Liver (tissue), 9 donors: Measurements from ENCODE around the gene TRAPPC10. TPM values are rescaled to one million over a fixed set of nuclear protein-coding genes. Genes with fewer than 3 reads are reported as not detected.

ENCODE experiments used
- DNase-seq: peaks from one replicate; pipeline ENCODE4 v3.0.0-alpha.2; 2017; ENCODE audit warnings: low spot score
- H3K27ac ChIP-seq, 2 donors: one replicate each; pipeline ENCODE4 v1.7.0; 2013; ENCODE audit warnings: inconsistent platforms in 2 of 2, low read length in 2 of 2, control low read depth in 1 of 2, low read depth in 1 of 2, mild to moderate bottlenecking in 1 of 2
- H3K27me3 ChIP-seq, 4 donors: one replicate each; pipeline versions ENCODE4 v1.6.1 to v1.7.0; 2013; ENCODE audit warnings: low read length in 3 of 4, inconsistent platforms in 1 of 4, mild to moderate bottlenecking in 1 of 4, moderate library complexity in 1 of 4; ENCODE audit not compliant: control insufficient read depth in 4 of 4, insufficient read depth in 4 of 4
- H3K36me3 ChIP-seq, 4 donors: one replicate each; pipeline versions ENCODE4 v1.6.1 to v1.7.0; 2013; ENCODE audit warnings: low read length in 3 of 4, mild to moderate bottlenecking in 3 of 4, low read depth in 1 of 4, moderate library complexity in 1 of 4; ENCODE audit not compliant: control insufficient read depth in 4 of 4, insufficient read depth in 3 of 4
- H3K4me1 ChIP-seq, 4 donors: one replicate each; pipeline versions ENCODE4 v1.6.1 to v1.7.0; 2013; ENCODE audit warnings: low read length in 3 of 4, mild to moderate bottlenecking in 3 of 4, moderate library complexity in 1 of 4; ENCODE audit not compliant: control insufficient read depth in 4 of 4, insufficient read depth in 4 of 4
- H3K4me3 ChIP-seq, 3 donors: one replicate each; pipeline versions ENCODE4 v1.6.1 to v1.7.0; 2013; ENCODE audit warnings: low read length in 3 of 3, control low read depth in 1 of 3, low read depth in 1 of 3, mild to moderate bottlenecking in 1 of 3
- H3K9ac ChIP-seq, 2 donors: one replicate each; pipeline ENCODE4 v1.7.0; 2013; ENCODE audit warnings: low read length in 2 of 2, mild to moderate bottlenecking in 2 of 2, moderate library complexity in 2 of 2, control low read depth in 1 of 2, low read depth in 1 of 2
- H3K9me3 ChIP-seq, 4 donors: one replicate each; pipeline versions ENCODE4 v1.6.1 to v1.7.0; 2013; ENCODE audit warnings: low read length in 3 of 4; ENCODE audit not compliant: control insufficient read depth in 4 of 4
- ATF3 ChIP-seq: IDR thresholded peaks from 2 replicates; pipeline ENCODE4 v1.6.1; 2016; ENCODE audit warnings: antibody characterized with exemption
- FOXA1 ChIP-seq: IDR thresholded peaks from 2 replicates; pipeline ENCODE4 v1.6.1; 2016; ENCODE audit warnings: antibody characterized with exemption
- FOXA2 ChIP-seq: IDR thresholded peaks from 2 replicates; pipeline ENCODE4 v1.6.1; 2016; ENCODE audit warnings: antibody characterized with exemption
- GABPA ChIP-seq, 2 donors: IDR thresholded peaks in 1 of 2; conservative IDR thresholded peaks in 1 of 2; 2 replicates each; pipeline ENCODE4 v1.6.1; 2016; ENCODE audit warnings: antibody characterized with exemption in 2 of 2, mild to moderate bottlenecking in 1 of 2, moderate library complexity in 1 of 2
- HNF4A ChIP-seq, 2 donors: conservative IDR thresholded peaks; 2 replicates each; pipeline ENCODE4 v1.6.1; 2016; ENCODE audit warnings: antibody characterized with exemption in 2 of 2, mild to moderate bottlenecking in 2 of 2
- HNF4G ChIP-seq: IDR thresholded peaks from 2 replicates; pipeline ENCODE4 v1.6.1; 2016; ENCODE audit warnings: antibody characterized with exemption
- JUND ChIP-seq, 2 donors: IDR thresholded peaks; 2 replicates each; pipeline ENCODE4 v1.6.1; 2016; ENCODE audit warnings: antibody characterized with exemption in 2 of 2
- NR2F2 ChIP-seq: IDR thresholded peaks from 2 replicates; pipeline ENCODE4 v1.6.1; 2016; ENCODE audit warnings: antibody characterized with exemption
- RAD21 ChIP-seq, 2 donors: IDR thresholded peaks; 2 replicates each; pipeline ENCODE4 v1.6.1; 2016; ENCODE audit warnings: antibody characterized with exemption in 2 of 2, mild to moderate bottlenecking in 2 of 2
- RXRA ChIP-seq, 2 donors: IDR thresholded peaks; 2 replicates each; pipeline ENCODE4 v1.6.1; 2017 to 2018; ENCODE audit warnings: antibody characterized with exemption in 2 of 2, mild to moderate bottlenecking in 1 of 2
- SP1 ChIP-seq: IDR thresholded peaks from 2 replicates; pipeline ENCODE4 v1.6.1; 2018; ENCODE audit warnings: antibody characterized with exemption, mild to moderate bottlenecking
- TAF1 ChIP-seq: conservative IDR thresholded peaks from 2 replicates; pipeline ENCODE4 v1.6.1; 2016; ENCODE audit warnings: antibody characterized with exemption, mild to moderate bottlenecking
- YY1 ChIP-seq: IDR thresholded peaks from 2 replicates; pipeline ENCODE4 v1.6.1; 2016; ENCODE audit warnings: antibody characterized with exemption, mild to moderate bottlenecking
- ZBTB33 ChIP-seq: IDR thresholded peaks from 2 replicates; pipeline ENCODE4 v1.6.1; 2016; ENCODE audit warnings: antibody characterized with exemption
- WGBS: extraction: QIAGEN DNeasy Blood & Tissue Kit; methylation state at CpG from one replicate; pipeline ENCODE4 v1.1.7; 2013; 5-methylcytosine and 5-hydroxymethylcytosine counted together
- polyA plus RNA-seq, 2 donors: library from polyadenylated mRNA; stranded (reverse) in 1 of 2; unstranded in 1 of 2; fragments of 200-250 nt in 1 of 2; fragments of >200 nt in 1 of 2; fragmentation: Nextera tagmentation in 1 of 2; extraction: Ambion mirVana in 1 of 2; gene quantifications; one replicate each; pipeline versions ENCODE4 v1.2.1 to v1.2.3, GENCODE V29; 2013 to 2015
- total RNA-seq, 2 donors: library from RNA; depleted of rRNA; stranded (reverse); fragments of >200 nt; gene quantifications; one replicate each; pipeline ENCODE4 v1.2.3, GENCODE V29; 2014
- TF ChIP-seq, protein P1 (sequence below): IDR thresholded peaks from 2 replicates; pipeline ENCODE4 v1.6.1; 2016; ENCODE audit warnings: antibody characterized with exemption
- TF ChIP-seq, protein P2 (sequence below): fragments of 150-350 bp; IDR thresholded peaks from 2 replicates; pipeline ENCODE4 v1.5.1; 2017; ENCODE audit warnings: improper control_type of control experiment, low read depth, low read length; ENCODE audit not compliant: missing input control
- TF ChIP-seq, protein P3 (sequence below): IDR thresholded peaks from 2 replicates; pipeline ENCODE4 v1.6.1; 2016; ENCODE audit warnings: antibody characterized with exemption, mild to moderate bottlenecking
- donor health status: healthy.
- donor health status: healthy.
- donor health status: healthy.
- donor health status: healthy.
- donor health status: healthy.

Gene TRAPPC10
- total and polyA plus RNA-seq, 4 donors, result 4.9 to 24.9 (median 11.9) TPM

DNA sequence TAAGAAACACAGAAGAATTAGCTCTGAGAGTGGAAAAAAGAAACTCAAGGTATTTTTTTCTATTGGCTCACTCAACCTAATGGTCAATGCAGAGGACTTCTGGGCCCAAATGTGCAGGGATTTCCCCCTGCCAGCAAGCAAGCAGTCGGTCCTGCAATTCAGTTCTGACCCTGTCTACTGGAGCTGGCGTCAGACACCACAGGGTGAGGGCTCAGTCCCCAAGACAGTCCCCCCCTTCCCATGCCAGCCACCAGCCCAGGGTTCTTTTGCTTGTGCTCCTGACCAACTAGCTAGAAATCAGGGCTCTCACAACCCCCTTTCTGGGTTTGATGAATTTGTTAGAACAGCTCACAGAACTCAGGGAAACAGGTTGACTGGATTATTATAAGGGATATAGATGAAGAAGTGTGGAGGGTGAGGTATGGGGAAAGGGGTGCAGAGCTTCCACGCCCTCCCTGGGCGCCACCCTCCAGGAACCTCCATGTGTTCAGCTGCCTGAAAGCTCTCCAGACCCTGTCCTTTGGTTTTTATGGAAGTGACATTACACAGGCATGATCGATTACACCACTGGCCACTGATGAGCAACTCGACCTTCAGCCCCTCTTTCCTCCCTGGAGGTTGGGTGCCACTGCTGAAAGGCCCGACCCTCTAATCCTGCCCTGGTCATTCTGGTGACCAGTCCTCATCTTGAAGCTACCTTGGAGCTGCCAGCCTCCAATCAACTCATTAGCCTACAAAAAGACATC is 72.6 kb downstream of the TRAPPC10 start:
- TF ChIP-seq SP1, result no peak
- no peak for TF ChIP-seq HNF4A (conservative IDR thresholded peaks at IDR 0.05)
- TF ChIP-seq, protein P1, sequence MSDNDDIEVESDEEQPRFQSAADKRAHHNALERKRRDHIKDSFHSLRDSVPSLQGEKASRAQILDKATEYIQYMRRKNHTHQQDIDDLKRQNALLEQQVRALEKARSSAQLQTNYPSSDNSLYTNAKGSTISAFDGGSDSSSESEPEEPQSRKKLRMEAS, result no peak
- TF ChIP-seq, protein P2, sequence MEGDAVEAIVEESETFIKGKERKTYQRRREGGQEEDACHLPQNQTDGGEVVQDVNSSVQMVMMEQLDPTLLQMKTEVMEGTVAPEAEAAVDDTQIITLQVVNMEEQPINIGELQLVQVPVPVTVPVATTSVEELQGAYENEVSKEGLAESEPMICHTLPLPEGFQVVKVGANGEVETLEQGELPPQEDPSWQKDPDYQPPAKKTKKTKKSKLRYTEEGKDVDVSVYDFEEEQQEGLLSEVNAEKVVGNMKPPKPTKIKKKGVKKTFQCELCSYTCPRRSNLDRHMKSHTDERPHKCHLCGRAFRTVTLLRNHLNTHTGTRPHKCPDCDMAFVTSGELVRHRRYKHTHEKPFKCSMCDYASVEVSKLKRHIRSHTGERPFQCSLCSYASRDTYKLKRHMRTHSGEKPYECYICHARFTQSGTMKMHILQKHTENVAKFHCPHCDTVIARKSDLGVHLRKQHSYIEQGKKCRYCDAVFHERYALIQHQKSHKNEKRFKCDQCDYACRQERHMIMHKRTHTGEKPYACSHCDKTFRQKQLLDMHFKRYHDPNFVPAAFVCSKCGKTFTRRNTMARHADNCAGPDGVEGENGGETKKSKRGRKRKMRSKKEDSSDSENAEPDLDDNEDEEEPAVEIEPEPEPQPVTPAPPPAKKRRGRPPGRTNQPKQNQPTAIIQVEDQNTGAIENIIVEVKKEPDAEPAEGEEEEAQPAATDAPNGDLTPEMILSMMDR, result no peak
- TF ChIP-seq RXRA (IDR thresholded peaks at IDR 0.05), result no peak
- no peak for TF ChIP-seq YY1
- TF ChIP-seq TAF1, result no peak
- TF ChIP-seq ZBTB33, result no peak
- TF ChIP-seq GABPA (IDR thresholded peaks at IDR 0.05 in 1 of 2, conservative IDR thresholded peaks at IDR 0.05 in 1 of 2), result no peak
- TF ChIP-seq HNF4G, result no peak
- no peaks in the 10 kb centered on the region for H3K9me3 ChIP-seq
- H3K9ac ChIP-seq, result peak overlapping the region in 1 of 2 donors; percentile 39
- H3K27ac ChIP-seq, result peak overlapping the region; percentile 34 to 56
- H3K36me3 ChIP-seq, result peaks cover 10 to 39% (median 27%) of the 10 kb centered on the region in 4 donors
- no peak overlapping the region for H3K4me3 ChIP-seq
- no peaks in the 10 kb centered on the region for H3K27me3 ChIP-seq
- 80% methylated on average over 7 of the region's 7 CpGs for WGBS
- DNase-seq, result no peak
- H3K4me1 ChIP-seq, result peaks cover 1 to 28% (median 9%) of the 10 kb centered on the region in 4 donors

DNA sequence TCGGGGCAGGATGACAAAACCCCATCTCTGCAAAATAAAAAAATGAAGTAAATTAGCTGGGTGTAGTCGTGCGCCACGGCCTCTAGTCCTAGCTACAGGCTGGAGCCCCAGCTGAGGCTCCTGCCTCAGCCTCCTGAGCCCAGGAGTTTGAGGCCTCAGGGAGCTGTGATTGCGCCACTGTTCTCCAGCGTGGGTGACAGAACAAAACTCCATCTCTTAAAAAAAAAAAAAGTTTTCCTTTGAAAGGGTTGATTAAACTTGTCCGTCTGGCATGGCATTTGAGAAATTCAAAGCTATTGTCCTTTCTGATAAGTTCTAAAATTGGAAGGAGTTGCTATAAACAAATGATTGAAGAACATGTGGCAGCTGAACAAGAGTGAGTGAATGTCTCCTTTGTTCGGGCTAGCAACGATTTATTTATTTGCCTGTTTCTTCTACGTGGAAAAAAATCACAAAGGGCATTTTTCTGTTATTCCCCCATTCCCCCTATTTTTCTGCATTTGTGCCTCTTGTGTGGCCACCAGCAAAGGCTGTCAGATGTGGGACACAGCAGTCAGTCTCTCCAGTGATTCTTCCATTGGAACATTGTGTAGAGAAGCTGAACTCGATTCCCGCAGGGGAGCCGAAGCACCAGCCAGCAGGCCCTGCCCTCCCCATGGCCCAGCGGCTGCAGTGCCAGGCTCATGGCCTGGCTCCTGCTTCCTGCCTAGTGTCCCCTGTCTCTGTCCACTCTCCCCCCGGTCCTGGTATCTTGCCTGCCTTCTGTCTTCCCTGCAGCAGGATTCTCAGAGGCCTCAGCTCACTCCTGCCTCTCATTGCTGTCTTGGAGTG is 73.6 kb downstream of the TRAPPC10 start:
- H3K9me3 ChIP-seq, result no peaks in the 10 kb centered on the region
- H3K4me1 ChIP-seq, result peaks cover 1 to 29% (median 9%) of the 10 kb centered on the region in 4 donors
- 85% methylated on average over 15 of the region's 15 CpGs for WGBS
- H3K4me3 ChIP-seq, result no peak overlapping the region
- H3K36me3 ChIP-seq, result peaks cover 16 to 42% (median 26%) of the 10 kb centered on the region in 4 donors
- DNase-seq, result no peak
- no peaks in the 10 kb centered on the region for H3K27me3 ChIP-seq
- H3K9ac ChIP-seq, result no peak overlapping the region
- no peak overlapping the region for H3K27ac ChIP-seq
- no peak for TF ChIP-seq YY1
- no peak for TF ChIP-seq JUND (IDR thresholded peaks at IDR 0.05)
- TF ChIP-seq TAF1, result no peak
- TF ChIP-seq RXRA (IDR thresholded peaks at IDR 0.05), result no peak
- TF ChIP-seq ATF3, result no peak
- no peak for TF ChIP-seq NR2F2
- TF ChIP-seq GABPA (IDR thresholded peaks at IDR 0.05 in 1 of 2, conservative IDR thresholded peaks at IDR 0.05 in 1 of 2), result no peak
- TF ChIP-seq, protein P3, sequence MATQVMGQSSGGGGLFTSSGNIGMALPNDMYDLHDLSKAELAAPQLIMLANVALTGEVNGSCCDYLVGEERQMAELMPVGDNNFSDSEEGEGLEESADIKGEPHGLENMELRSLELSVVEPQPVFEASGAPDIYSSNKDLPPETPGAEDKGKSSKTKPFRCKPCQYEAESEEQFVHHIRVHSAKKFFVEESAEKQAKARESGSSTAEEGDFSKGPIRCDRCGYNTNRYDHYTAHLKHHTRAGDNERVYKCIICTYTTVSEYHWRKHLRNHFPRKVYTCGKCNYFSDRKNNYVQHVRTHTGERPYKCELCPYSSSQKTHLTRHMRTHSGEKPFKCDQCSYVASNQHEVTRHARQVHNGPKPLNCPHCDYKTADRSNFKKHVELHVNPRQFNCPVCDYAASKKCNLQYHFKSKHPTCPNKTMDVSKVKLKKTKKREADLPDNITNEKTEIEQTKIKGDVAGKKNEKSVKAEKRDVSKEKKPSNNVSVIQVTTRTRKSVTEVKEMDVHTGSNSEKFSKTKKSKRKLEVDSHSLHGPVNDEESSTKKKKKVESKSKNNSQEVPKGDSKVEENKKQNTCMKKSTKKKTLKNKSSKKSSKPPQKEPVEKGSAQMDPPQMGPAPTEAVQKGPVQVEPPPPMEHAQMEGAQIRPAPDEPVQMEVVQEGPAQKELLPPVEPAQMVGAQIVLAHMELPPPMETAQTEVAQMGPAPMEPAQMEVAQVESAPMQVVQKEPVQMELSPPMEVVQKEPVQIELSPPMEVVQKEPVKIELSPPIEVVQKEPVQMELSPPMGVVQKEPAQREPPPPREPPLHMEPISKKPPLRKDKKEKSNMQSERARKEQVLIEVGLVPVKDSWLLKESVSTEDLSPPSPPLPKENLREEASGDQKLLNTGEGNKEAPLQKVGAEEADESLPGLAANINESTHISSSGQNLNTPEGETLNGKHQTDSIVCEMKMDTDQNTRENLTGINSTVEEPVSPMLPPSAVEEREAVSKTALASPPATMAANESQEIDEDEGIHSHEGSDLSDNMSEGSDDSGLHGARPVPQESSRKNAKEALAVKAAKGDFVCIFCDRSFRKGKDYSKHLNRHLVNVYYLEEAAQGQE, result no peak
- no peak for TF ChIP-seq SP1
- TF ChIP-seq RAD21 (IDR thresholded peaks at IDR 0.05), result no peak
- TF ChIP-seq, protein P1, result no peak
- TF ChIP-seq, protein P2, result no peak
- no peak for TF ChIP-seq FOXA1
- no peak for TF ChIP-seq FOXA2
- no peak for TF ChIP-seq HNF4G
- TF ChIP-seq HNF4A (conservative IDR thresholded peaks at IDR 0.05), result no peak
